CD4-positive, alpha-beta T cell treated with Interleukin-10 for 1 hour (primary cell): ENCODE data around the gene TBC1D3C.
"Not testable (repeated sequence)": the region's sequence is repeated elsewhere in the genome, so short reads cannot be mapped to it uniquely, and the experiment has no call there.

Experiments used
- DNase-seq: peaks from one replicate; pipeline ENCODE4 v3.0.0-alpha.2; 2020

TBC1D3C gene

GRCh38 chr17:38068534-38068933 lies at the start of gene TBC1D3C:
TBC1D3C (minus strand) TSS chr17:38068634; CDS start chr17:38067066, 1,568 bp downstream.
- not testable (repeated sequence) for DNase-seq

GRCh38 chr17:38099262-38099661 lies 30.8 kb upstream of the TBC1D3C start:
- DNase-seq = not testable (repeated sequence)

- DNase-seq = not testable (repeated sequence)
These were observed 25.7 kb upstream of the TBC1D3C start for GRCh38 chr17:38094059-38094694.

- DNase-seq = not testable (repeated sequence)
These were observed 19.7 kb upstream of the TBC1D3C start for GRCh38 chr17:38088120-38088519.

- DNase-seq = not testable (repeated sequence)
These were observed 18.9 kb upstream of the TBC1D3C start for GRCh38 chr17:38087344-38087743.
